Measurements from ENCODE around the gene PDZD2. TPM values are rescaled to one million over a fixed set of nuclear protein-coding genes. Genes with fewer than 3 reads are reported as not detected.

PDZD2 gene
- 3.1 and 4.0 TPM in 2 replicates for polyA plus RNA-seq
- 6.3 and 9.7 TPM in 2 replicates for polyA minus RNA-seq

GRCh38 chr5:31638748-31639418 is at the start of gene PDZD2:
Gene PDZD2, plus strand, starts transcription at chr5:31639131.
- no peaks in the 10 kb centered on the region for H3F3A ChIP-seq (ENCODE audit: insufficient read depth, low read length, poor library complexity, severe bottlenecking)
- no peaks in the 10 kb centered on the region for H3K9me3 ChIP-seq (ENCODE audit: low read length)
- H4K20me1 ChIP-seq (ENCODE audit: insufficient read depth), result no peaks in the 10 kb centered on the region
- H3K79me2 ChIP-seq (replicated peaks; ENCODE audit: insufficient read depth, low read length), result no peaks in the 10 kb centered on the region
- H2AFZ ChIP-seq (ENCODE audit: low read depth, low read length), result peak within 1 kb of the TSS; percentile 51
- H3K27me3 ChIP-seq (ENCODE audit: insufficient read depth, low read depth, low read length), result peaks cover 20% of the 10 kb centered on the region
- H3K4me3 ChIP-seq (ENCODE audit: low read length), result peak within 1 kb of the TSS; percentile 92
- H3K4me2 ChIP-seq (ENCODE audit: low read length), result peak within 1 kb of the TSS; percentile 82
- TF ChIP-seq TAF1 (IDR thresholded peaks at IDR 0.05; ENCODE audit: low read depth), result peak; percentile 62
- TF ChIP-seq POLR2AphosphoS5 (IDR thresholded peaks at IDR 0.05), result peak; percentile 44
- peak; percentile 81 for TF ChIP-seq CTCF (IDR thresholded peaks at IDR 0.05; ENCODE audit: poor library complexity, severe bottlenecking)
- peak; percentile 38 for TF ChIP-seq REST (IDR thresholded peaks at IDR 0.05; ENCODE audit: borderline replicate concordance)
- TF ChIP-seq SMC3 (conservative IDR thresholded peaks at IDR 0.05; ENCODE audit: poor library complexity), result peak; percentile 56
- no peak for TF ChIP-seq EZH2 (IDR thresholded peaks at IDR 0.05; ENCODE audit: borderline replicate concordance, insufficient read depth, low read length, poor library complexity, severe bottlenecking)
- peak; percentile 52 for TF ChIP-seq RAD21 (conservative IDR thresholded peaks at IDR 0.05)
- peak; percentile 58 for TF ChIP-seq MXI1 (conservative IDR thresholded peaks at IDR 0.05; ENCODE audit: poor library complexity, severe bottlenecking)
- peak; percentile 25 for TF ChIP-seq EP300 (conservative IDR thresholded peaks at IDR 0.05; ENCODE audit: poor library complexity, severe bottlenecking)
- no peaks in the 10 kb centered on the region for H3K9me2 ChIP-seq (ENCODE audit: insufficient read depth, low read length)
- H3K9ac ChIP-seq (ENCODE audit: low read length), result peak within 1 kb of the TSS; percentile 73
- no peaks in the 10 kb centered on the region for H3K36me3 ChIP-seq (ENCODE audit: insufficient read depth, low read length)
- H3K27ac ChIP-seq (ENCODE audit: low read length), result peak within 1 kb of the TSS; percentile 52

GRCh38 chr5:31593665-31594064 is 45.3 kb upstream of the PDZD2 start:
- no peaks in the 10 kb centered on the region for H3K79me2 ChIP-seq (replicated peaks; ENCODE audit: insufficient read depth, low read length)
- TF ChIP-seq SMC3 (conservative IDR thresholded peaks at IDR 0.05; ENCODE audit: poor library complexity) (no peak), EZH2 (IDR thresholded peaks at IDR 0.05; ENCODE audit: borderline replicate concordance, insufficient read depth, low read length, poor library complexity, severe bottlenecking) (no peak), CTCF (IDR thresholded peaks at IDR 0.05; ENCODE audit: poor library complexity, severe bottlenecking) (no peak), REST (IDR thresholded peaks at IDR 0.05; ENCODE audit: borderline replicate concordance) (no peak), EP300 (conservative IDR thresholded peaks at IDR 0.05; ENCODE audit: poor library complexity, severe bottlenecking) (no peak), TAF1 (IDR thresholded peaks at IDR 0.05; ENCODE audit: low read depth) (no peak), RAD21 (conservative IDR thresholded peaks at IDR 0.05) (no peak), POLR2AphosphoS5 (IDR thresholded peaks at IDR 0.05) (no peak), MXI1 (conservative IDR thresholded peaks at IDR 0.05; ENCODE audit: poor library complexity, severe bottlenecking) (no peak)
- H3K4me2 ChIP-seq (ENCODE audit: low read length), result no peak overlapping the region
- H3K9me2 ChIP-seq (ENCODE audit: insufficient read depth, low read length), result no peaks in the 10 kb centered on the region
- no peaks in the 10 kb centered on the region for H3K36me3 ChIP-seq (ENCODE audit: insufficient read depth, low read length)
- no peaks in the 10 kb centered on the region for H3K27me3 ChIP-seq (ENCODE audit: insufficient read depth, low read depth, low read length)
- no peaks in the 10 kb centered on the region for H3F3A ChIP-seq (ENCODE audit: insufficient read depth, low read length, poor library complexity, severe bottlenecking)
- H3K9ac ChIP-seq (ENCODE audit: low read length), result no peak overlapping the region
- no peak overlapping the region for H3K4me3 ChIP-seq (ENCODE audit: low read length)
- H3K27ac ChIP-seq (ENCODE audit: low read length), result no peak overlapping the region
- no peaks in the 10 kb centered on the region for H3K9me3 ChIP-seq (ENCODE audit: low read length)
- H2AFZ ChIP-seq (ENCODE audit: low read depth, low read length), result no peak overlapping the region
- no peaks in the 10 kb centered on the region for H4K20me1 ChIP-seq (ENCODE audit: insufficient read depth)
